KMS-11 (cell line): ENCODE data around the gene G2E3.
"Not testable (repeated sequence)": the region's sequence is repeated elsewhere in the genome, so short reads cannot be mapped to it uniquely, and the experiment has no call there.

Experiments used
- H2AFZ ChIP-seq: fragments of 200-600 bp; sonication (generic); 2 replicates; pipeline ENCODE4 v1.6.1; 2016; ENCODE audit warnings: antibody characterized with exemption, mixed run types, low read depth
- H3K27ac ChIP-seq: fragments of 200-600 bp; sonication (generic); 2 replicates; pipeline ENCODE4 v1.6.1; 2016; ENCODE audit warnings: mild to moderate bottlenecking, mixed run types
- H3K27me3 ChIP-seq: fragments of 200-600 bp; sonication (generic); 2 replicates; pipeline ENCODE4 v1.6.1; 2017; ENCODE audit warnings: mild to moderate bottlenecking, low read depth, mixed run types, moderate library complexity; ENCODE audit not compliant: insufficient read depth
- H3K36me3 ChIP-seq: fragments of 200-600 bp; sonication (generic); 2 replicates; pipeline ENCODE4 v1.6.1; 2017; ENCODE audit warnings: mild to moderate bottlenecking, mixed run types; ENCODE audit not compliant: insufficient read depth
- H3K4me1 ChIP-seq: fragments of 200-600 bp; sonication (generic); 2 replicates; pipeline ENCODE4 v1.6.1; 2016; ENCODE audit warnings: mild to moderate bottlenecking, low read depth, mixed run types; ENCODE audit not compliant: poor library complexity, severe bottlenecking
- H3K4me2 ChIP-seq: fragments of 200-600 bp; sonication (generic); 2 replicates; pipeline ENCODE4 v1.7.0; 2016; ENCODE audit warnings: mild to moderate bottlenecking, mixed run types
- H3K4me3 ChIP-seq: fragments of 200-600 bp; sonication (generic); IDR thresholded peaks from 2 replicates; pipeline ENCODE4 v1.6.1; 2017; ENCODE audit warnings: low read depth, low read length, mixed read lengths; ENCODE audit not compliant: insufficient read depth
- H3K79me2 ChIP-seq: fragments of 200-600 bp; sonication (generic); 2 replicates; pipeline ENCODE4 v1.6.1; 2016; ENCODE audit warnings: low read depth, mixed run types; ENCODE audit not compliant: insufficient read depth
- H3K9ac ChIP-seq: fragments of 200-600 bp; sonication (generic); 2 replicates; pipeline ENCODE4 v1.6.1; 2016; ENCODE audit warnings: mild to moderate bottlenecking, mixed run types
- H4K20me1 ChIP-seq: fragments of 200-600 bp; sonication (generic); 2 replicates; pipeline ENCODE4 v1.6.1; 2016; ENCODE audit warnings: mild to moderate bottlenecking, mixed run types; ENCODE audit not compliant: insufficient read depth
- CTCF ChIP-seq: fragments of 200-600 bp; sonication (generic); conservative IDR thresholded peaks from 2 replicates; pipeline ENCODE4 v1.6.1; 2017; ENCODE audit warnings: low read depth, mild to moderate bottlenecking, antibody characterized with exemption, low read length, moderate library complexity, mixed read lengths

Gene G2E3

DNA sequence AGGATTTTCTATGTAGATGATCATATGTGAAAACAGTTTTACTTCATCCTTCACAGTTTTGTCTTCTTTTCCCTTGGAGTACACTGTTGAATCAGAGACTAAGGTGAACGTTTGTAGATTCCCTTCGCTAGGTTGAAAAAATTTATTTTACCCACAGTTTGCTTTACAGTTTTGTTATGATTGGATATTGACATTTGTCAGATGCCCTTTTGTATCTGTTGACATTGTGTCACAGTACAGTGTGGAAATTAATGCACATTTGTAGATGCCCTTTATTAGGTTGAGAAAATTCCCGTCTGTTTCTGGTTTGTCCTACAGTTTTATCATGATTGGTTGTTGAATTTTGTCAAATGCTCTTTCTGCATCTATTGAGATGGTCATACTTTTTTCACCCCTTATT, 13.3 kb downstream of the G2E3 start:
- no peaks in the 10 kb centered on the region for H4K20me1 ChIP-seq
- H3K4me1 ChIP-seq: no peaks in the 10 kb centered on the region
- no peak overlapping the region for H2AFZ ChIP-seq
- H3K27ac ChIP-seq: no peak overlapping the region
- H3K9ac ChIP-seq: no peak overlapping the region
- H3K4me3 ChIP-seq: no peak overlapping the region
- no peaks in the 10 kb centered on the region for H3K27me3 ChIP-seq
- TF ChIP-seq CTCF: no peak
- no peaks in the 10 kb centered on the region for H3K36me3 ChIP-seq
- no peak overlapping the region for H3K4me2 ChIP-seq
- peaks cover 90% of the 10 kb centered on the region for H3K79me2 ChIP-seq

DNA sequence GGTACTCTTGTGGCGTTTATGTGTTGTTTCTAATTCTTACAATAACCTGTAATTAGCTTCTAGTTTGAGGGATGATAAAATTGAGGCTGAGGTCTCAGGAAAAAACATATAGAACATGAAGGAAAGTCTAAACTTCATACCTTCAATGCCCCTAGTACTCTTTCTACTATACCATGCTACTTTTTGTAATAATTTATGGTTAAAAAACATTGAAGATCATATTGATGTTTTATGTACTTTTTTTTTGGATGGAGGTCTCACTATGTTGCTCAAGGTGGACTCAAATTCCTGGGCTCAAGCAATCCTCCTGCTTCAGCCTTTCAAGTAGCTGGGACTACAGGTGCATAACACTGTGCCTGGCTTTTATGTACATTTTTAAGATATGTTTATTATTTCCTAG, 13.8 kb downstream of the G2E3 start:
- H4K20me1 ChIP-seq: no peaks in the 10 kb centered on the region
- H3K79me2 ChIP-seq: peaks cover 84% of the 10 kb centered on the region
- H3K4me1 ChIP-seq: no peaks in the 10 kb centered on the region

GRCh38 chr14:30573226-30573814, 14.4 kb downstream of the G2E3 start:
- H2AFZ ChIP-seq: no peak overlapping the region
- no peak overlapping the region for H3K4me2 ChIP-seq
- H3K9ac ChIP-seq: no peak overlapping the region
- no peak overlapping the region for H3K4me3 ChIP-seq
- TF ChIP-seq CTCF: no peak
- H4K20me1 ChIP-seq: no peaks in the 10 kb centered on the region
- H3K27ac ChIP-seq: no peak overlapping the region
- no peaks in the 10 kb centered on the region for H3K36me3 ChIP-seq
- H3K4me1 ChIP-seq: no peaks in the 10 kb centered on the region
- peaks cover 83% of the 10 kb centered on the region for H3K79me2 ChIP-seq
- H3K27me3 ChIP-seq: no peaks in the 10 kb centered on the region

More for the DNA sequence above, 13.8 kb downstream of the G2E3 start:
- no peak for TF ChIP-seq CTCF
- no peak overlapping the region for H3K4me2 ChIP-seq
- H3K4me3 ChIP-seq: no peak overlapping the region
- H3K9ac ChIP-seq: no peak overlapping the region
- H3K36me3 ChIP-seq: no peaks in the 10 kb centered on the region
- no peak overlapping the region for H3K27ac ChIP-seq
- H2AFZ ChIP-seq: no peak overlapping the region
- H3K27me3 ChIP-seq: no peaks in the 10 kb centered on the region

DNA sequence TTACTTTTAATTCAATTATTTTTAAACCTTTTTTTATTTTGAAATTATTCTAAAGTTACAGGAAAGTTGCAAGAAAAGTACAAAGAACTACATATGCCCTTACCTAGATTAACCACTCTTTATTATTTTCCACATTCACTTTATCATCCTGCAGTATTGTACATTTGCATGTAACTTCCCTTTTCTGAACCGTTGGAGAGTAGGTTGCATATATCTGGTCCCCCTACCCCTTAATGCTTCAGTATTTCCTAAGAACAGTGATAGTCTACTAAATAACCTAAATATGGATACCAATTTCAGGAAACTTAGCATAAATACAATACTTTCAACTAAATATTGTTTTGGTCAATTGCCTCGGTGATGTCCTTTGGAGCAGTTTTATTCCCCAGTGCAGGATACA, 15.0 kb downstream of the G2E3 start:
- Histone ChIP-seq H2AFZ (no peak overlapping the region), H3K79me2 (peaks cover 83% of the 10 kb centered on the region), H4K20me1 (0 out of 2 replicates have a peak, but pooled peaks cover under 1% of the 10 kb centered on the region), H3K4me2 (no peak overlapping the region), H3K9ac (no peak overlapping the region), H3K27ac (no peak overlapping the region), H3K27me3 (no peaks in the 10 kb centered on the region), H3K36me3 (no peaks in the 10 kb centered on the region), H3K4me3 (no peak overlapping the region), H3K4me1 (no peaks in the 10 kb centered on the region)
- TF ChIP-seq CTCF: no peak

DNA sequence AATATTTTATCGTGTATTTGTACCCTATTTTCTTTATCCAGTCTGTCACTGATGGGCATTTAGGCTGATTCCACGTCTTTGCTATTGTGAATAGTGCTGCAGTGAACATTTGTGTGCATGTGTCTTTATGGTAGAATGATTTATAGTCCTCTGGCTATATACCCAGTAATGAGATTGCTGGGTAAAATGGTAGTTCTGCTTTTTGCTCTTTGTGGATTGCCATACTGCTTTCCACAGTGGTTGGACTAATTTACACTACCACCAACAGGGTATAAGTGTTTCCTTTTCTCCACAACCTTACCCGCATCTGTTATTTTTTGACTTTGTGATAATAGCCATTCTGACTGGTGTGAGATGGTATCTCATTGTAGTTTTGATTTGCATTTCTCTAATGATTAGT, 15.8 kb downstream of the G2E3 start:
- H2AFZ ChIP-seq, H3K4me3 ChIP-seq, H3K27me3 ChIP-seq, H3K4me1 ChIP-seq, H3K36me3 ChIP-seq, H3K9ac ChIP-seq, H3K4me2 ChIP-seq, H3K27ac ChIP-seq, H4K20me1 ChIP-seq: not testable (repeated sequence)
- peaks cover 83% of the 10 kb centered on the region for H3K79me2 ChIP-seq

DNA sequence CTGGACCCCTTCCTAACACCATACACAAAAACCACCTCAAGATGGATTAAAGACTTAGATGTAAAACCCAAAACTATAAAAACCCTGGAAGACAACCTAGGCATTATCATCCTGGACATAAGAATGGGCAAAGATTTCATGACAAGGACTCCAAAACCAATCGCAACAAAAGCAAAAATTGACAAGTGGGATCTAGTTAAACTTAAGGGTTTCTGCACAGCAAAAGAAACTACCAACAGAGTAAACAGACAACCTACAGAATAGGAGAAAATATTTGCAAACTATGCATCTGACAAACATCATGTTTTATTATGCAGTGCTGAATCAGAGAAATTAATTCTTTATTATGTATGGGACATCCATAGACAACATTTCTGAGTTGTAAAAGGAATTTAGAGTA, 17.4 kb downstream of the G2E3 start:
- not testable (repeated sequence) for H3K4me2 ChIP-seq, H2AFZ ChIP-seq, H3K9ac ChIP-seq, H3K36me3 ChIP-seq, H3K27ac ChIP-seq, H3K4me3 ChIP-seq, H3K4me1 ChIP-seq, H4K20me1 ChIP-seq, H3K27me3 ChIP-seq
- peaks cover 80% of the 10 kb centered on the region for H3K79me2 ChIP-seq
